Activated CD8-positive, alpha-beta T cell treated with anti-CD3 and anti-CD28 coated beads, Interleukin-2, amount 10 ng/mL, durations not matched to agents 7 days and 5 days (primary cell): ENCODE results near the gene BICD1. TPM values are rescaled to one million over a fixed set of nuclear protein-coding genes. Genes with fewer than 3 reads are reported as not detected.
"Not testable (repeated sequence)": the region's sequence is repeated elsewhere in the genome, so short reads cannot be mapped to it uniquely, and the experiment has no call there.

ENCODE experiments used
- ATAC-seq: fragments of 150-1000 bp; cut with Tn5 transposase; one replicate; pipeline ENCODE4 v1.10.0; 2021; ENCODE audit warnings: moderate library complexity
- CTCF ChIA-PET: fragments of 350-600 bp; sonication (Branson Sonifier 250); formaldehyde crosslinking; loops from one replicate; lab custom pipeline; 2021; ENCODE audit warnings: antibody characterized with exemption; lab: Charles Lee
- POLR2A ChIA-PET: fragments of 350-600 bp; sonication (Branson Sonifier 250); formaldehyde crosslinking; loops from one replicate; lab custom pipeline; 2021; ENCODE audit warnings: antibody characterized with exemption; lab: Charles Lee
- DNase-seq: peaks from one replicate; pipeline ENCODE4 v3.0.0-alpha.2; 2020
- H3K27ac Mint-ChIP-seq: one replicate; pipeline ENCODE4 v1.8.0; 2021; ENCODE audit warnings: mild to moderate bottlenecking, mixed read lengths
- H3K27me3 Mint-ChIP-seq: one replicate; pipeline ENCODE4 v1.8.0; 2021; ENCODE audit warnings: low read depth, mixed read lengths
- H3K36me3 Mint-ChIP-seq: one replicate; pipeline ENCODE4 v1.8.0; 2021; ENCODE audit warnings: low read depth, mixed read lengths
- H3K4me1 Mint-ChIP-seq: one replicate; pipeline ENCODE4 v1.8.0; 2021; ENCODE audit warnings: low read depth, mixed read lengths
- H3K4me3 Mint-ChIP-seq: one replicate; pipeline ENCODE4 v1.8.0; 2021; ENCODE audit warnings: mild to moderate bottlenecking, mixed read lengths
- H3K9me3 Mint-ChIP-seq: one replicate; pipeline ENCODE4 v1.8.0; 2022; ENCODE audit warnings: mixed read lengths; ENCODE audit not compliant: insufficient read depth
- total RNA-seq, 2 experiments: library from RNA; stranded (reverse); gene quantifications; one replicate each; pipeline ENCODE4 v1.2.3, GENCODE V29; 2021

The BICD1 gene
- total RNA-seq, 2 experiments from 2014 or later, result 16.8 to 17.6 TPM

- Mint-ChIP-seq H3K27ac (no peak overlapping the region), H3K4me3 (no peak overlapping the region), H3K36me3 (no peaks in the 10 kb centered on the region), H3K4me1 (no peaks in the 10 kb centered on the region), H3K9me3 (no peaks in the 10 kb centered on the region), H3K27me3 (no peaks in the 10 kb centered on the region)
- DNase-seq (no peak), ATAC-seq (no peak)
- POLR2A ChIA-PET, result no interaction called here
- CTCF ChIA-PET, result no interaction called here
Measured at GRCh38 chr12:32166510-32166909, 59.9 kb downstream of the BICD1 start.

DNA sequence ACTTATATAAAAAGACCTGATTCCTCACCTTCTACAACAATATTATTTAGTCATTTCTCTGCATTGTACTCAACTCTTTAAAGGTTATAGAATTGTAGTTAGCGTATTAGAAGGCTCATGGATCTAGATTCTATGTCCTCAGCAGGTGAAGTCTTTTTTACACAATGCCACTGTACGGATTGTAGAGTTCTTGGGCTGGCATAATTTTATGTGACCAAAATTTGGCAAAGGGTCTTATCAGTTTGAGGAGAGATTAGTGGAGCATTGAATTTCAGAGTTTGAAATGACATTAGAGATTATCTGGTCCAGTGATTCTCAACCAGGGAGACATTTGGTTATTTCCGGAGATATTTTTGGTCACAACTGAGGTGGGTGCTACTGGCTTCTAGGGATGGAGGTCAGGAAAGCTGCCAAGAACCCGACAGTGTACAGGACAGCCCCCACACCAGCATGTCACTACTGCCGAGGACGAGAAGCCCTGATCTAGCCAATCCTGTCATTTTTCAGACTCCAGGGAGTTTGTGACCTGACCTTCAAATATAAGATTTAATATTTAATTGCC, 63.9 kb downstream of the BICD1 start:
- ATAC-seq (no peak), DNase-seq (no peak)
- no peak overlapping the region for H3K4me3 Mint-ChIP-seq
- no peaks in the 10 kb centered on the region for H3K9me3 Mint-ChIP-seq
- no peaks in the 10 kb centered on the region for H3K4me1 Mint-ChIP-seq
- H3K36me3 Mint-ChIP-seq, result no peaks in the 10 kb centered on the region
- ChIA-PET POLR2A (no interaction called here), CTCF (interaction anchor here (1.0 kb wide), 1 partner anchor 34 kb away, joined by 3 read pairs; no protein-coding TSS in a partner anchor)
- H3K27ac Mint-ChIP-seq, result no peak overlapping the region
- no peaks in the 10 kb centered on the region for H3K27me3 Mint-ChIP-seq

DNA sequence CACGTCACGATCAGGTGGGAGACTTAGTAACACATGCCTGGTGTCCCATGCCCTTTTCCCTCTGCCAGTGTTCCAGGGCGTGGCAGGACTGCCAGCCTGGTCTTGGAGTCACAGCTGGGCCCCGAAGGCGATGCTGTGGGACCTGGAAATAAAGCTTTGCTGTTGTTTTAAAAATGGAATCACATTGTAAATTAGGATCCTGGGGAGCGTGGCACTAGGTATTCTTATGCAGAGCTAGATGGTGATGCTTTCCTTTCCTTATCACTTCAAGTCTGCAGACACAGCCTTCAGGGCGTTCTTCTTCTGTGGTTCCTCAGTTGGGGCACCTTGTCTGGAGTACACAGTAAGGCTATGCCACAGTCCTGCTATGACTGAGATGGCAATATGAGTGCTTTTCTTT, 64.6 kb downstream of the BICD1 start:
- H3K4me1 Mint-ChIP-seq, result no peaks in the 10 kb centered on the region
- POLR2A ChIA-PET, result no interaction called here
- ATAC-seq, result no peak
- H3K27ac Mint-ChIP-seq, result no peak overlapping the region
- H3K4me3 Mint-ChIP-seq, result no peak overlapping the region
- no peaks in the 10 kb centered on the region for H3K9me3 Mint-ChIP-seq
- no peak for DNase-seq
- H3K36me3 Mint-ChIP-seq, result no peaks in the 10 kb centered on the region
- H3K27me3 Mint-ChIP-seq, result no peaks in the 10 kb centered on the region
- CTCF ChIA-PET, result no interaction called here

- CTCF ChIA-PET, result no interaction called here
- DNase-seq (no peak), ATAC-seq (no peak)
- no peaks in the 10 kb centered on the region for H3K9me3 Mint-ChIP-seq
- POLR2A ChIA-PET, result no interaction called here
- peaks cover 2% of the 10 kb centered on the region for H3K4me1 Mint-ChIP-seq
- H3K27me3 Mint-ChIP-seq, result no peaks in the 10 kb centered on the region
- no peak overlapping the region for H3K4me3 Mint-ChIP-seq
- H3K36me3 Mint-ChIP-seq, result no peaks in the 10 kb centered on the region
- no peak overlapping the region for H3K27ac Mint-ChIP-seq
Measured at GRCh38 chr12:32176606-32177005, 70.0 kb downstream of the BICD1 start.

DNA sequence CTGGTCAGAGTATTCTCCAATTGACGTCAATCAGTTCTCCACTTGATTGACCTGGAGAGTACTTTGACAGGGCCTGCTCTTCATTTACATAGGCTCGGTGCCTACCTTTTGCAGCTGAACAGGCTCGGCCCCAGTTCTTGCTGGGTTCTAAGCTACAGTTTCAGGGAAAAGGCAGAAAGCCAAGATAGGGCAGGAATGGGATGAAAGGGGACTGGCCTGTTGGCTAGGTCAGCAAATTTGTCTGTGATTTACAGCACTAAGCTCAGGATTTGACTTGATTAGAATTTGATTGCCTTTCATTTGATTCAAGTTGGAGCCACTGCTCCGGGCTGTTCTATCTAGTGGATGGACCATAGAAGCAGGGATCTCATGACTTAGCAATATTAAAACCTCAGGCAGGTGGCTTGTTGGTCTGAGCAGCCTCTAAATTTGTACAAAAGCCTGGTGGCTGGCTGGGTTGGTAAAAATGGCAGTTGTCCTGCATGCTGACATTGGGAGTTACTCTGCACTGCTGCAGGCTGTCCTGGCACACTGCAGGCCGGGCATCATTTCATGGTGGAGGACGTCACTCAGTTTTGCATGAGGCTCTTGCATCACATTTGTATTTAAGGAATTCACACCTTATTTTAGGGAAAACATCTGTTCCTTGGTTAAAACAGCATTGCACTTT, 71.8 kb downstream of the BICD1 start:
- H3K4me3 Mint-ChIP-seq, result no peak overlapping the region
- POLR2A ChIA-PET, result no interaction called here
- CTCF ChIA-PET, result interaction anchor here (1.0 kb wide), 1 partner anchor 11 kb away, joined by 3 read pairs; no protein-coding TSS in a partner anchor
- no peak overlapping the region for H3K27ac Mint-ChIP-seq
- ATAC-seq, result no peak
- H3K27me3 Mint-ChIP-seq, result no peaks in the 10 kb centered on the region
- no peaks in the 10 kb centered on the region for H3K36me3 Mint-ChIP-seq
- H3K4me1 Mint-ChIP-seq, result peaks cover 2% of the 10 kb centered on the region
- DNase-seq, result no peak
- no peaks in the 10 kb centered on the region for H3K9me3 Mint-ChIP-seq

- ATAC-seq (no peak), DNase-seq (no peak)
- ChIA-PET POLR2A (no interaction called here), CTCF (interaction anchor here (1.0 kb wide), 1 partner anchor 12 kb away, joined by 3 read pairs; no protein-coding TSS in a partner anchor)
- Mint-ChIP-seq H3K4me3 (no peak overlapping the region), H3K36me3 (no peaks in the 10 kb centered on the region), H3K4me1 (peaks cover 2% of the 10 kb centered on the region), H3K9me3 (no peaks in the 10 kb centered on the region), H3K27ac (no peak overlapping the region), H3K27me3 (no peaks in the 10 kb centered on the region)
Measured at GRCh38 chr12:32179011-32179395, 72.4 kb downstream of the BICD1 start.

DNA sequence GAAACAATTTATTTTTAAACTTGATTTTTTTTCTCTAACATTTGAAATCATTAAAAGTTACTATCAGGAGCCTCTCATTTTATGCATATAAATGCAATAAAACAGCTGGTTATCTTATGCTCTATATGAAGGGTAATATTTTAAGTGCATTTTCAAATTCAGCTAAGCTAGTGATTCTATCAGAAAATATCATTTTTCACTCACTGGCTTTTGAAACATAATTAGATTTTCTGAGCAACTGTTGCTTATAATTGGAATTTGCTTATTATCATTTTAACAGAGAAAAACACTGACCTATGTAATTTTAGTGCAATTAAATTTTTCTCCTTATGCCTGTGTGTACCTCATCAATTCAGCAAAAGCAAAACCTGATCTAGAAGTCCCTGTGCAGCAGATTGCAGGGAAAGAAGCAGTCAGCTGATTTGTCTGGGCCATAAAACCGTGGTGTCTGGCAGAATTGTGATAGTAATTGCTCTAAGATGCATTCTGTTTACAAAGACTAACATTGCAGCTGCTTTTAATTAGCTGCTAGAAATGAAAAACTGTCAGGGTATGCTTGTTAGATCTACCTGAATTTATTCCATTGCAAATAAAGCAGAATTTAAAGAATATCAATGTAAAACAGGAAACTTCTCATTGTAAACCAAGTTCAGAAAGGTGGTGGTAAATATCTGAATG, 75.0 kb downstream of the BICD1 start:
- ATAC-seq, result no peak
- POLR2A ChIA-PET, result no interaction called here

DNA sequence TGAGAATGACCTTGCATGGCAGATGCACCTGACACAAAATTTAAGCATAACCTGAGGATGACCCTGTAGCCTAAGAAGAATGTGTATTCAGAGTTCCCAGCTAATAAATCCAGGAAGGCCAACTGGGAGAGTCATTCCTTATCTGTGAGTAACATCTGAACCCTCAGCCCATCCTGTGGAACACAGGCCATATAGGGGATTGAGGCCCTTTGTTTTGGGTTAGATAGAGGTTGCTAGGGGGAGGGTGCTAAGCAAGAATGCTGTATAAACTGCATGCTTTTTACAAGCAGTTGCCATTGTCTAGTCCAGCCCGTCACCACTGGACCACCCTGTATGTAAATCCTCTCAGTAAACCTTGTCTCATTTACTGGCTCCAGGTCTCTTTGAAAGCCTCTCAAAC, 77.0 kb downstream of the BICD1 start:
- Mint-ChIP-seq H3K27me3 (no peaks in the 10 kb centered on the region), H3K4me1 (no peaks in the 10 kb centered on the region), H3K36me3 (peaks cover 1% of the 10 kb centered on the region), H3K27ac (no peak overlapping the region), H3K9me3 (no peaks in the 10 kb centered on the region), H3K4me3 (no peak overlapping the region)
- ChIA-PET POLR2A (no interaction called here), CTCF (no interaction called here)
- no peak for ATAC-seq
- DNase-seq, result no peak

More for the DNA sequence above, 75.0 kb downstream of the BICD1 start:
- no peak for DNase-seq
- no peaks in the 10 kb centered on the region for H3K27me3 Mint-ChIP-seq
- H3K27ac Mint-ChIP-seq, result no peak overlapping the region
- H3K36me3 Mint-ChIP-seq, result no peaks in the 10 kb centered on the region
- H3K4me1 Mint-ChIP-seq, result peaks cover 2% of the 10 kb centered on the region
- H3K9me3 Mint-ChIP-seq, result no peaks in the 10 kb centered on the region
- CTCF ChIA-PET, result no interaction called here
- H3K4me3 Mint-ChIP-seq, result no peak overlapping the region

DNA sequence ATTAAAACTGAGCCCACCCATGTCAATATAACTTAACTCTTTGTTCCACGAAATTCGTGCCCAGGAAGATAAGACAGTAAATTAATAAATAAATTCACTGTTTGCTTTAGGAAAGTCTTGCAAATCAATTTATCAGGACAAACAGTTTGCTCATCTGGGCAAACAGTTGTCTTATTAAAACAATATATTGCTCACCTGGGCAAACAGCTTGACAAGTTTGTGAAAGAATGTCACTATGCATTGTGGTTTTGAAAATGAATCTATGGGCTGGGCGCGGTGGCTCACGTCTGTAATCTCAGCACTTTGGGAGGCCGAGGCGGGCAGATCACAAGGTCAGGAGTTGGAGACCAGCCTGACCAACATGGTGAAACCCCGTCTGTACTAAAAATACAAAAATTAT, 80.5 kb downstream of the BICD1 start:
- POLR2A ChIA-PET, ATAC-seq, DNase-seq, H3K4me3 Mint-ChIP-seq, CTCF ChIA-PET, H3K36me3 Mint-ChIP-seq, H3K27me3 Mint-ChIP-seq, H3K9me3 Mint-ChIP-seq, H3K27ac Mint-ChIP-seq, H3K4me1 Mint-ChIP-seq: not testable (repeated sequence)

DNA sequence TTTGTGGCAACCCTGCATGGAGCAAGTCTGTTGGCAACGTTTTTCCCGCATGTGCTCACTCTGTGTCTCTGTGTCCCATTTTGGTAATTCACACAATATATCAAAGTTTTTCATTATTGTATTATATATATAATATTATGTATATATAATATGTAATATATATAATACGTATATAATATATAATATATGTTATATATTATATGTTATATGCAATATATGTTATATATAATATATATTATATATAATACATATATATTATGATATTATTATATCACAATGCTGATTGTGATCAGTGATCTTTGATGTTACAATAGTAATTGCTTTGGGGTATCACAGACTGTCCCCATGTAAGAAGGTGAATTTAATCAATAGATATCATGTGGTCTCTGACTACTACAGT, 84.8 kb downstream of the BICD1 start:
- Mint-ChIP-seq H3K9me3 (peaks cover 26% of the 10 kb centered on the region), H3K27me3 (no peaks in the 10 kb centered on the region), H3K27ac (no peak overlapping the region), H3K4me1 (no peaks in the 10 kb centered on the region), H3K4me3 (no peak overlapping the region), H3K36me3 (peaks cover 11% of the 10 kb centered on the region)
- DNase-seq (no peak), ATAC-seq (no peak)
- POLR2A ChIA-PET, result no interaction called here
- CTCF ChIA-PET, result interaction anchor here (0.7 kb wide), 1 partner anchor 249 kb away, joined by 3 read pairs; no protein-coding TSS in a partner anchor

- POLR2A ChIA-PET, result interaction anchor here (0.6 kb wide), 1 partner anchor 138 kb away, joined by 3 read pairs; no protein-coding TSS in a partner anchor
- peaks cover 26% of the 10 kb centered on the region for H3K9me3 Mint-ChIP-seq
- no peak overlapping the region for H3K27ac Mint-ChIP-seq
- CTCF ChIA-PET, result no interaction called here
- ATAC-seq (no peak), DNase-seq (no peak)
- H3K4me1 Mint-ChIP-seq, result peaks cover 2% of the 10 kb centered on the region
- H3K4me3 Mint-ChIP-seq, result no peak overlapping the region
- no peaks in the 10 kb centered on the region for H3K27me3 Mint-ChIP-seq
- peaks cover 9% of the 10 kb centered on the region for H3K36me3 Mint-ChIP-seq
Measured at GRCh38 chr12:32196250-32197198, 89.9 kb downstream of the BICD1 start.
